SK-N-SH treated with all-trans-retinoic acid at 6 μM for 48 hours (cell line): ENCODE data around the gene NOG.

Source experiments
- CSDC2 ChIP-seq: fragments of 250-450 bp; sonication (Bioruptor Pico); IDR thresholded peaks from 2 replicates; pipeline ENCODE4 v1.5.0; 2020; ENCODE audit warnings: mild to moderate bottlenecking, moderate library complexity
- ESRRG ChIP-seq: fragments of 250-450 bp; sonication (Bioruptor Pico); IDR thresholded peaks from 2 replicates; pipeline ENCODE4 v1.6.1; 2021; ENCODE audit warnings: mild to moderate bottlenecking
- GLIS3 ChIP-seq: fragments of 250-450 bp; sonication (Bioruptor Pico); IDR thresholded peaks from 2 replicates; pipeline ENCODE4 v1.5.0; 2020; ENCODE audit warnings: mild to moderate bottlenecking, moderate library complexity
- POU6F1 ChIP-seq: fragments of 250-450 bp; sonication (Bioruptor Pico); IDR thresholded peaks from 2 replicates; pipeline ENCODE4 v1.8.0; 2021; ENCODE audit warnings: low read depth, mild to moderate bottlenecking, moderate library complexity, borderline replicate concordance
- RARB ChIP-seq: fragments of 250-450 bp; sonication (Bioruptor Pico); IDR thresholded peaks from 2 replicates; pipeline ENCODE4 v1.8.0; 2021; ENCODE audit warnings: mild to moderate bottlenecking, moderate library complexity
- SNAI2 ChIP-seq: fragments of 250-450 bp; sonication (Bioruptor Pico); IDR thresholded peaks from 2 replicates; pipeline ENCODE4 v1.5.0; 2020; ENCODE audit warnings: mild to moderate bottlenecking, moderate library complexity
- TOX ChIP-seq: fragments of 250-450 bp; sonication (Bioruptor Pico); IDR thresholded peaks from 2 replicates; pipeline ENCODE4 v1.8.0; 2021; ENCODE audit warnings: mild to moderate bottlenecking, moderate library complexity, borderline replicate concordance
- TSHZ2 ChIP-seq: fragments of 250-450 bp; sonication (Bioruptor Pico); IDR thresholded peaks from 2 replicates; pipeline ENCODE4 v1.5.0; 2020; ENCODE audit warnings: mild to moderate bottlenecking, moderate library complexity
- ZFP30 ChIP-seq: fragments of 450-650 bp; formaldehyde crosslinking; IDR thresholded peaks from 2 replicates; pipeline ENCODE4 v1.5.0; 2022; ENCODE audit warnings: mild to moderate bottlenecking, moderate library complexity

- TF ChIP-seq RARB (no peak), TSHZ2 (no peak), CSDC2 (CRISPR knock-in tag) (no peak), GLIS3 (CRISPR knock-in tag) (no peak), ESRRG (CRISPR knock-in tag) (no peak), SNAI2 (CRISPR knock-in tag) (no peak), POU6F1 (CRISPR knock-in tag) (no peak), ZFP30 (no peak), TOX (CRISPR knock-in tag) (no peak)
Observed at GRCh38 chr17:56635641-56636040, 42.1 kb downstream of the NOG start.
